ENCODE data around the gene ADAMTSL1.

ADAMTSL1 gene

DNA sequence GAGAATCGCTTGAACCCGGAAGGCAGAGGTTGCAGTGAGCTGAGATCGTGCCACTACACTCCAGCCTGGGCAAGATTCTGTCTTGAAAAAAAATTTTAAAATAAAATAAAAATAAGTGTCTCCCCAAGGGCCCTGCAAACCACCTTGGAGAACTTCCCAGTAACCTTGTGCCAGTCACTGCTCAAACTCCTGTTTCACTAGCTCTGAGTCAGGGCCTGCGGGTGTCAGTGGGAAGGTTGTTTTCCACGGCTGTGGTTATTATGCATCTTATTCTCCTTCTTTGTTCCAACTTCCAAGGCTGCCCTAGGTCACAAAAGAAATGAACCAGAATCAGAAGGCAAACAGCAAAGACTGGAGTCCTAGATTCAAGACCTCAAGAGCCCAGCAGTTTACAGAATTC, 246.7 kb downstream of the ADAMTSL1 start:
- in situ Hi-C loops (cut with MboI; ENCODE audit: low sequenced_read_pairs), result no loop called here

- in situ Hi-C loops (cut with MboI; ENCODE audit: low sequenced_read_pairs), result no loop called here
Observed at GRCh38 chr9:18721267-18721994, 247.5 kb downstream of the ADAMTSL1 start.

DNA sequence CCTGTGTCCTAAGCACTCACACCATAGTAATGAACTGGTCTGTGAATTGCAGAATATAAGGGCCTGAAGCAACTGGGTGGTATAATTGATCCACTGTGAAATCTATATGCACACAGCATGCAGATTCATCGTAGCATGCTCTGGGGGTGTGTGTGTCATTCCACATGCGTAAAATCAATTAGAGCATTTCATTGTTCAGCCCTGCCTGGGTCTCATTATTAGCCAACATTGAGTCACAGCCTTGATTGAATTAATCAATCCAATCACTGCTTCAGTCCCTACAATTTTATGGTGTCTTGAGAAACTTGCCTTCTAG, 248.0 kb downstream of the ADAMTSL1 start:
- in situ Hi-C loops (cut with MboI; ENCODE audit: low sequenced_read_pairs), result no loop called here

DNA sequence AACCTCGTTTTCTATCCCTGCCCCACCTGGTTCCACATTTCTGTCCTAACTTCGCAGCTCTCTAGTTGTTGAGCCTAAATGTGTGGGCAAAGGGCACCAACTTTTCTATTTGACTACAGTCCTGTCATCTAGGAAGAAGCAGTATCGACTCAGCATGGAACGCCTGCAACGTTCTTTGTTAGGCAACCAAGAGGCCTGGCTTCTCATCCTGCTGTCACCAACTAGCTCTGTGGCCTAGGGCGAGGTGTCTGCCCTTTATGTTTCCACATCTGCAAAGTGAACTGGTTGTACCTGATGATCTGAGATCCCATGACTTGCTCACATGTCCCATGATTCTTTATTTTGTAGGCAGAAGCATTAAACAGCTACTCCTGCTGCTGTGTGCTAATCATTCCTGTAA, 248.9 kb downstream of the ADAMTSL1 start:
- in situ Hi-C loops (cut with MboI; ENCODE audit: low sequenced_read_pairs), result no loop called here

GRCh38 chr9:18723366-18723765, 249.4 kb downstream of the ADAMTSL1 start:
- in situ Hi-C loops (cut with MboI; ENCODE audit: low sequenced_read_pairs), result no loop called here

GRCh38 chr9:18726546-18726945, 252.6 kb downstream of the ADAMTSL1 start:
- in situ Hi-C loops (cut with MboI; ENCODE audit: low sequenced_read_pairs), result no loop called here

DNA sequence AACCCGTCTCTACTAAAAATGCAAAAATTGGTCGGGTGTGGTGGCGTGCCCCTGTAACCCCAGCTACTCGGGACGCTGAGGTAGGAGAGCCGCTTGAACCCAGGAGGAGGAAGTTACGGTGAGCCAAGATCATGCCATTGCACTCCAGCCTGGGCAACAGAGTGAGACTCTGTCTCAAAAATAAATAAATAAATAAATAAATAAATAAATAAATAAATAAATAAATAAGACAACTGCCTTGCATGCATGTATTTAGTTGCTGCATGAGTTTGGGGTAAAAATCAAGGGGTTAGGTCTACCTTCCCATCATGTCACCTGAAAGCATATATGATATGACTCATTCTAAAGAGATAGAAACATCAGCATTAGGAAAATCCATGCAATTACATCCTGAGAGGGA, 254.0 kb downstream of the ADAMTSL1 start:
- in situ Hi-C loops (cut with MboI; ENCODE audit: low sequenced_read_pairs), result no loop called here

DNA sequence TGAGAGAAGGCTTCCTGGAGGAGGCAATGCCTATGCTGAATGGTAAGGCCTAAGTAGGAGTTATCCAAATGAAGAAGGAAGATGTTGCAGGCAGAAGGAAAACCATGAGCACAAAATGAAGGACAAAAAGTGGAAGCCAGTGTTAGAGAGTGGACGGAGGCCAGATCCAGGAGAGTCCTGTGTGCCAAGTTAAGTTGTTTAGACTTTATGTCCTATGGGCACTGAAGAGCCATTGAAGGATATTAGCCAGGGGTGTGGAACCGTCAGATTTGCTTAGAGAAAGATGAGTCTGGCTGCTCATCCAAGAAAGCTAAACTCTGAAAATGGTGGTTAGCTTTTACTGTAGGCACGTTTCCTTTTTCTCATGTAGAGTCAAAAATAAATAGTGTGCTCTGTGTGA, 254.7 kb downstream of the ADAMTSL1 start:
- in situ Hi-C loops (cut with MboI; ENCODE audit: low sequenced_read_pairs), result no loop called here

- in situ Hi-C loops (cut with MboI; ENCODE audit: low sequenced_read_pairs), result no loop called here
Observed at GRCh38 chr9:18730241-18730640, 256.3 kb downstream of the ADAMTSL1 start.

DNA sequence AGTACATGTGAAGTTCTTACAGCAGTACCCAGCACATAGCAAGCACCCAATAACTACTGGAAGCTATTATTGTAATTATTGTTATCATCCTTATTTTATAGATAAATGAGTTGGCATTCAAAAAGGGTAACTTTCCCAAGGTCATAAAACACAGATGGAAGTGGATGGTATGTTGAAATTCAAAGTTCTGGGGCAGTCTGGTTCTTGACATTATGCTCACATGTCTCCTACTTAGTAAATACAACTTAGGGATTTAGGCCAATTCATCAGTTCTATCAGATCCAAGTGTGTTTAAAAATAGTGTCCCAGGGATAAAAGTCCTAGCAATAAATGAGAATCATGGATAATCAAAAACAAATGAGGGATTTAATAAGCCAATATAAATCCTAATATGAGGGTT, 265.2 kb downstream of the ADAMTSL1 start:
- in situ Hi-C loops (cut with MboI; ENCODE audit: low sequenced_read_pairs), result no loop called here

DNA sequence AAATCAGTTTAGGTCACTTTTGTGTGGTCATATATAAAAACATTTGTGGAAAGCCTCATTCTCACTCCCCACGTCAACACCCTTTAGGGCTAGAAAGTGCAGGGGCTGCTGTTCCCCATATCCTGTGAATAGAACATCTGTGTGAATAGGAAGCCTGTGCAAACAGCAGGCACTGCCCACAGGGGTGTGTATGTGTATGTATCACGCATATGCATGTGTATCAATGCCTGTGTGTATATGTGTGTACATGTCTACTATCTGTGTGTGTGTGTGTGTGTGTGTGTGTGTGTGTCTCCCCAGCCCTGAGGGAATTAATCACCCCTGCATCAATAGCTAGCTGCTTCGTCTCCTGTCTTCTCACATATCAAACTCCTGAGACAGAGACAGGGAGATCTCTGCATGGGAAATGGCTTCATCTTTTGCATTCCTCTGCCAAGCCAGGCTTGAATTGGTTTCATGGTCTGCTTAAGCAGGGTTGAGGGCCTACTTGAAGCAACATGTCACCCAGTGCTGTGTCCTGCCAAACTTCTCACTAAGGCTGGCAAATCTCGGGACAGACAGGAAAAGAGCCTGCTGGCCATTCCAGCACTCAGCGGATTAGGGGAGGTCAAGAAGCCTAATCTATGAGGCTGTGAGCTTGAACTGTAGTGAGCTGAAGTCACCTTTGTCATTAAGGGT, 265.8 kb downstream of the ADAMTSL1 start:
- in situ Hi-C loops (cut with MboI; ENCODE audit: low sequenced_read_pairs), result no loop called here

- in situ Hi-C loops (cut with MboI; ENCODE audit: low sequenced_read_pairs), result no loop called here
Observed at GRCh38 chr9:18741359-18741758, 267.4 kb downstream of the ADAMTSL1 start.

DNA sequence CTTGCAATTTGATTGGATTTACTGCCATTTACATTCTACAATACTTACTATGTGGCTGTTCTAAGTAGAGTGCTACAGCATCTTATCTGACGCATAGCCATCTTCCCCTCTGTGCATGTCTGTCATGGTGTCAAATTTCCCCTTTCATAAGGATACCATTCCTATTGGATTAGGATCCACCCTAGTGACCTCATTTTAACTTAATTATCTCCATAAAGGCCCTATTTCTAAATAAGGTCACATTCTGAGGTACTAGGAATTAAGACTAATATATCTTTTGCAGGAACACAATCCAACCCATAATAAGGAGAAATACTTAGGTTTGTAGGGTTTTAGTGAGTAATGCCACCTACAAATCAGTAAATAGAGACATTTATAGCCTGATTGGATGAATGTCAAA, 268.0 kb downstream of the ADAMTSL1 start:
- in situ Hi-C loops (cut with MboI; ENCODE audit: low sequenced_read_pairs), result no loop called here

GRCh38 chr9:18743421-18743820, 269.5 kb downstream of the ADAMTSL1 start:
- in situ Hi-C loops (cut with MboI; ENCODE audit: low sequenced_read_pairs), result no loop called here

- in situ Hi-C loops (cut with MboI; ENCODE audit: low sequenced_read_pairs), result no loop called here
Observed at GRCh38 chr9:18743971-18744370, 270.0 kb downstream of the ADAMTSL1 start.

GRCh38 chr9:18745710-18746109, 271.8 kb downstream of the ADAMTSL1 start:
- in situ Hi-C loops (cut with MboI; ENCODE audit: low sequenced_read_pairs), result no loop called here

- in situ Hi-C loops (cut with MboI; ENCODE audit: low sequenced_read_pairs), result no loop called here
Observed at GRCh38 chr9:18746631-18747030, 272.7 kb downstream of the ADAMTSL1 start.

GRCh38 chr9:18747595-18747994, 273.6 kb downstream of the ADAMTSL1 start:
- in situ Hi-C loops (cut with MboI; ENCODE audit: low sequenced_read_pairs), result no loop called here

GRCh38 chr9:18748251-18748701, 274.3 kb downstream of the ADAMTSL1 start:
- in situ Hi-C loops (cut with MboI; ENCODE audit: low sequenced_read_pairs), result no loop called here

GRCh38 chr9:18749711-18750110, 275.8 kb downstream of the ADAMTSL1 start:
- in situ Hi-C loops (cut with MboI; ENCODE audit: low sequenced_read_pairs), result no loop called here

- in situ Hi-C loops (cut with MboI; ENCODE audit: low sequenced_read_pairs), result no loop called here
Observed at GRCh38 chr9:18753904-18754303, 280.0 kb downstream of the ADAMTSL1 start.

GRCh38 chr9:18754537-18754936, 280.6 kb downstream of the ADAMTSL1 start:
- in situ Hi-C loops (cut with MboI; ENCODE audit: low sequenced_read_pairs), result no loop called here

DNA sequence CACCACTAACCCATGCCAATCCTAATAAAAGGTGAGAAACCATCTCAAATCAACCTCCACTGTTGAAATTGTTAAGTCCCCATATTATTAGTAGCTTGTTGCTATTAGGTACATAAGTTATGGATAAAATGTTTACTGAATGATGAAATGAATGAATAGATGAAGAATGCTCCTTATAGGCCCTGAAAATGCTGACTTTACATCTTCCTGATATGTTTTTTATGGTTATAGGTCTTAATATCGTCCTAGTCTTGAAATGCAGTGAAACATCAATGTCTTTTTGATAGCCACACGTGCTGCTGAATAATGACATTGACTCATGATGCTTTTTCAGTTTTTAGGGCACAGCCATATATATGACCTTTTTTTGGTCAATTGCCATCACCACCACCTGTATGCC, 281.3 kb downstream of the ADAMTSL1 start:
- in situ Hi-C loops (cut with MboI; ENCODE audit: low sequenced_read_pairs), result no loop called here
